HG03025 (cell line): ENCODE data around the gene VTCN1.
"Not testable (repeated sequence)": the region's sequence is repeated elsewhere in the genome, so short reads cannot be mapped to it uniquely, and the experiment has no call there.

ENCODE experiments used
- ATAC-seq: cut with Tn5 transposase; IDR thresholded peaks from one replicate; pipeline ENCODE4 v1.9.1; 2021; ENCODE audit warnings: mild to moderate bottlenecking, moderate library complexity; ENCODE audit not compliant: unreplicated experiment, low FRiP score

Gene VTCN1

GRCh38 chr1:117210831-117211261, at the start of gene VTCN1:
TSS of gene VTCN1 (minus strand) at chr1:117210927. CDS start at chr1:117210855, 72 bp downstream.
- no peak for ATAC-seq

- no peak for ATAC-seq
These were observed 48.1 kb upstream of the VTCN1 start for GRCh38 chr1:117258791-117259190.

- not testable (repeated sequence) for ATAC-seq
These were observed 47.3 kb upstream of the VTCN1 start for GRCh38 chr1:117258075-117258474.

- ATAC-seq = no peak
These were observed 46.6 kb upstream of the VTCN1 start for GRCh38 chr1:117257291-117257690.

- ATAC-seq = no peak
These were observed 39.4 kb upstream of the VTCN1 start for GRCh38 chr1:117250061-117250606.

GRCh38 chr1:117244971-117245370, 34.2 kb upstream of the VTCN1 start:
- ATAC-seq = no peak

GRCh38 chr1:117244306-117244705, 33.6 kb upstream of the VTCN1 start:
- ATAC-seq = no peak

GRCh38 chr1:117241512-117241911, 30.8 kb upstream of the VTCN1 start:
- no peak for ATAC-seq

- no peak for ATAC-seq
These were observed 29.8 kb upstream of the VTCN1 start for GRCh38 chr1:117240547-117240946.

GRCh38 chr1:117239467-117239866, 28.7 kb upstream of the VTCN1 start:
- no peak for ATAC-seq

GRCh38 chr1:117237726-117238381, 27.1 kb upstream of the VTCN1 start:
- no peak for ATAC-seq

GRCh38 chr1:117235863-117236465, 25.2 kb upstream of the VTCN1 start:
- no peak for ATAC-seq

- no peak for ATAC-seq
These were observed 21.8 kb upstream of the VTCN1 start for GRCh38 chr1:117232531-117232930.

- ATAC-seq = no peak
These were observed 21.1 kb upstream of the VTCN1 start for GRCh38 chr1:117231748-117232373.

GRCh38 chr1:117231312-117231711, 20.6 kb upstream of the VTCN1 start:
- ATAC-seq = no peak

GRCh38 chr1:117229217-117229616, 18.5 kb upstream of the VTCN1 start:
- no peak for ATAC-seq

- no peak for ATAC-seq
These were observed 15.2 kb upstream of the VTCN1 start for GRCh38 chr1:117225931-117226330.

GRCh38 chr1:117216718-117217117, 6.0 kb upstream of the VTCN1 start:
- no peak for ATAC-seq

GRCh38 chr1:117215733-117216462, 5.2 kb upstream of the VTCN1 start:
- no peak for ATAC-seq

- ATAC-seq = no peak
These were observed 4.3 kb upstream of the VTCN1 start for GRCh38 chr1:117215019-117215418.

- ATAC-seq = no peak
These were observed 2.3 kb upstream of the VTCN1 start for GRCh38 chr1:117213046-117213445.
